Measurements from ENCODE around the gene GAS2L1. TPM values are rescaled to one million over a fixed set of nuclear protein-coding genes. Genes with fewer than 3 reads are reported as not detected.

The GAS2L1 gene
- total RNA-seq, 4 donors from 2014 or later = 49.0 to 94.8 (median 85.4) TPM

DNA sequence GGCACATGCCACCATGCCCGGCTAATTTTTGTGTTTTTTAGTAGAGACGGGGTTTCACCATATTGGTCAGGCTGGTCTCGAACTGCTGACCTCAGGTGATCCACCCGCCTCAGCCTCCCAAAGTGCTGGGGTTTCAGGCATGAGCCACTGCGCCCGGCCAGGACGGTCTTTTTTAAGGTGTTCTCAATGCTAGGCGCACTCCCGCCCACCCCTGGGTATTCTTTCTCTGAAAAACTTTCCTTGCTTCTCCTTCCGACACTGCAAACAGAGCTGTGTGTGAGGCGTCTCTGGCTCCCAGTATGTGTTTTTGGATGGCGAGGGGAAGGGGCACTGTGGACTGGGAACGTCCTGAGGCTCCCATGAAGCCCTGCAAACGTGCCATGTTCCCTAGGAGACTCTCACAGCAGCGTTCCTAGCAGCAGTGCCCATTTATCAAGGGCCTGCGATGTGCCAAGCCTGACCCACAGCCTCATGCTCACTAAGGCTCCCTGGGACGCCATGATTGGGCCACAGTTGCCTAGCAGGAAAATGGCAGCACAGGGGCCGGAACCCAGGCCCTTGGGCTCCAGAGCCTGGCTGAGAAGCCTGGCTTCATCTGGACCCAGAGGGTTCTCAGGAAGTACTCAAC, 11.5 kb downstream of the GAS2L1 start:
- 92% methylated on average over 12 of the region's 18 CpGs for WGBS
- Histone ChIP-seq H3K4me3 (no peak overlapping the region), H3K9me3 (no peaks in the 10 kb centered on the region), H3K27ac (no peak overlapping the region), H3K27me3 (peaks cover 30% of the 10 kb centered on the region), H3K4me1 (peaks cover 29% of the 10 kb centered on the region), H3K36me3 (no peaks in the 10 kb centered on the region)
- TF ChIP-seq EP300 (IDR thresholded peaks at IDR 0.05) (no peak), POLR2A (IDR thresholded peaks at IDR 0.05) (no peak), POLR2AphosphoS5 (IDR thresholded peaks at IDR 0.05) (no peak)
- TF ChIP-seq, protein P1, sequence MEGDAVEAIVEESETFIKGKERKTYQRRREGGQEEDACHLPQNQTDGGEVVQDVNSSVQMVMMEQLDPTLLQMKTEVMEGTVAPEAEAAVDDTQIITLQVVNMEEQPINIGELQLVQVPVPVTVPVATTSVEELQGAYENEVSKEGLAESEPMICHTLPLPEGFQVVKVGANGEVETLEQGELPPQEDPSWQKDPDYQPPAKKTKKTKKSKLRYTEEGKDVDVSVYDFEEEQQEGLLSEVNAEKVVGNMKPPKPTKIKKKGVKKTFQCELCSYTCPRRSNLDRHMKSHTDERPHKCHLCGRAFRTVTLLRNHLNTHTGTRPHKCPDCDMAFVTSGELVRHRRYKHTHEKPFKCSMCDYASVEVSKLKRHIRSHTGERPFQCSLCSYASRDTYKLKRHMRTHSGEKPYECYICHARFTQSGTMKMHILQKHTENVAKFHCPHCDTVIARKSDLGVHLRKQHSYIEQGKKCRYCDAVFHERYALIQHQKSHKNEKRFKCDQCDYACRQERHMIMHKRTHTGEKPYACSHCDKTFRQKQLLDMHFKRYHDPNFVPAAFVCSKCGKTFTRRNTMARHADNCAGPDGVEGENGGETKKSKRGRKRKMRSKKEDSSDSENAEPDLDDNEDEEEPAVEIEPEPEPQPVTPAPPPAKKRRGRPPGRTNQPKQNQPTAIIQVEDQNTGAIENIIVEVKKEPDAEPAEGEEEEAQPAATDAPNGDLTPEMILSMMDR (IDR thresholded peaks at IDR 0.05) = no peak
- no peak for DNase-seq (ENCODE audit: low spot score in 2 of 2)

DNA sequence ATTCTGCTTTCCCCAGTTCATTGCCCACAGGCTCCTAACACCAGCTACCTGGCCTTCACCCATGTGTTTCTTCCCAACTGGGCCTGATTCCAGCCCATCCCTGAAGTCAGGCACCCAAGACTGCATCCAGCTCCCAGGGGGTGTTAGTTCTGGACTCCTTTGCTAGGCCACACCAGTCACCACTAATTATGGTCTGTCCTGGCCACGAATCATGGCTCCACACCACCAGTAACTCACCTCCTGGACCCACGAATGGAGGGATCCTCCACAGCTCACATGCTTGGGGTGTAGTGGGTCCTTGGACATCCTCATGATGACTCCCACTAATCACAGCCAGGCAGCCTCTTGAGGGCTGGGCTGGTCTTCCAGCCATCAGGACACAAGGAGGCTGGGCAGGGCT, 12.6 kb downstream of the GAS2L1 start:
- no peaks in the 10 kb centered on the region for H3K9me3 ChIP-seq
- no peak for TF ChIP-seq POLR2AphosphoS5 (IDR thresholded peaks at IDR 0.05)
- TF ChIP-seq, protein P1 (IDR thresholded peaks at IDR 0.05) = no peak
- TF ChIP-seq EP300 (IDR thresholded peaks at IDR 0.05) = no peak
- no peak for TF ChIP-seq POLR2A (IDR thresholded peaks at IDR 0.05)
- no peaks in the 10 kb centered on the region for H3K36me3 ChIP-seq
- WGBS = 100% methylated on average over 1 of the region's 2 CpGs
- peaks cover 21% of the 10 kb centered on the region for H3K27me3 ChIP-seq
- DNase-seq (ENCODE audit: low spot score in 2 of 2) = no peak
- H3K4me1 ChIP-seq = peaks cover 18% of the 10 kb centered on the region
- H3K27ac ChIP-seq = no peak overlapping the region
- no peak overlapping the region for H3K4me3 ChIP-seq

DNA sequence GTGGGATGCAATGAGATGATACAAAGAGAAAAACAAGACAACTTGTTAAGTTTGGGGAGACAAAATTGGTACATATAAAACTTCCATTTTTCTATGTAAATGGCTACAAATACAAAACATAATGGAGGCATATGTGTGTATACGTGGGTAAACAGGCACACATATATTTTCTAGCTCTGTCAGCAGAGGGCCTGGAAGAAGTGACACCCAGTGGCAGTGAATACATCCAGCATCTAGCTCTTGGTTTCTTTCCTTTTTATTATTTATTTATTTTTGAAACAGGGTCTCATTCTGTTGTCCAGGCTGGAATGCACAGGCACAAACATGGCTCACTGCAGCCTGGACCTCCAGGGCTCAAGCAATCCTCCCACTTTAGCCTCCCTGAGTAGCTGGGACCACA, 14.1 kb downstream of the GAS2L1 start:
- TF ChIP-seq POLR2A (IDR thresholded peaks at IDR 0.05) (no peak), POLR2AphosphoS5 (IDR thresholded peaks at IDR 0.05) (no peak), EP300 (IDR thresholded peaks at IDR 0.05) (no peak)
- TF ChIP-seq, protein P1 (IDR thresholded peaks at IDR 0.05) = no peak
- Histone ChIP-seq H3K27me3 (peaks cover 6% of the 10 kb centered on the region), H3K27ac (no peak overlapping the region), H3K9me3 (no peaks in the 10 kb centered on the region), H3K4me3 (no peak overlapping the region), H3K36me3 (no peaks in the 10 kb centered on the region), H3K4me1 (peaks cover 3% of the 10 kb centered on the region)
- WGBS = 68% methylated on average over 1 of the region's 1 CpG
- no peak for DNase-seq (ENCODE audit: low spot score in 2 of 2)

DNA sequence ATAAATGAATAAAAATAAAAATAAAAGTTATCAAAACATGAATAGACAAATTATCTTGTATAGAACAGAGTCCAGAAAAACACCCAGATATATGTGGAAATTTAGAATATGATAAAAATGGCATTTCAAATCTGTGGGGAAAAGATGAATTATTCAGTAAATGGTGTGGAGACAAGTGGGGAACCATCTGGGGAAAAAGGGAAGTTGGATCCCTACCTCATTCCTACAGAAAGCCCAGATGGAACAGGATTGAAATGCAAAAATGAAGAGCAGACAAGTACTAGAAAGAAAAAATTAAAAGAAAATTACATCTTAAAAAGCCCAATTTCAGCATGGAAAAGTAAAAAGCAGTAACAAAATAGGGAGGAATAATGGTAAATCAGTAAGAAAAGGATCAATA, 17.2 kb downstream of the GAS2L1 start:
- no peak for DNase-seq (ENCODE audit: low spot score in 2 of 2)
- Histone ChIP-seq H3K4me1 (no peaks in the 10 kb centered on the region), H3K27ac (no peak overlapping the region), H3K36me3 (peaks cover 17% of the 10 kb centered on the region), H3K27me3 (no peaks in the 10 kb centered on the region), H3K9me3 (no peaks in the 10 kb centered on the region), H3K4me3 (no peak overlapping the region)
- TF ChIP-seq POLR2AphosphoS5 (IDR thresholded peaks at IDR 0.05) (no peak), POLR2A (IDR thresholded peaks at IDR 0.05) (no peak), EP300 (IDR thresholded peaks at IDR 0.05) (no peak)
- TF ChIP-seq, protein P1 (IDR thresholded peaks at IDR 0.05) = no peak

DNA sequence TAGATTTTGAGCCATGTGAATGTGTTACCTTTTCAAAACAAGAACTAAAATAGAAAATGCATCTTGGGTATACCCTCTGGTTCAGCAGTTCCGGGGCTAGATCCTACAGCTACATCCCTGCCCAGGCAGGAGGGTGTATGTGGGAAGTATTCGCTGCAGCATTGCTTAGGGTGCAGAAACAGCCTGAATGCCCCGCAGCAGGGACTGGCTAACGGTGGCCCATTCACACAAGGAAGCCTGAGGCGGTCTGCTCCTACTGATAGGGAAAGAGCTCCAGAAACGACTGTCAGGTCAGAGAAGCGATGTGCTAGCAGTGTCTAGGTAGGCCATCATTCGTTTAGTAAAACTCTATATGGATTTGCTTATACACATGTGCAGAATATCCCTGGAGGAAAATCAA, 18.9 kb downstream of the GAS2L1 start:
- H3K9me3 ChIP-seq = no peaks in the 10 kb centered on the region
- no peaks in the 10 kb centered on the region for H3K4me1 ChIP-seq
- WGBS = 75% methylated on average over 8 of the region's 8 CpGs
- no peaks in the 10 kb centered on the region for H3K27me3 ChIP-seq
- no peak for DNase-seq (ENCODE audit: low spot score in 2 of 2)
- no peak for TF ChIP-seq POLR2A (IDR thresholded peaks at IDR 0.05)
- TF ChIP-seq EP300 (IDR thresholded peaks at IDR 0.05) = no peak
- TF ChIP-seq, protein P1 (IDR thresholded peaks at IDR 0.05) = no peak
- TF ChIP-seq POLR2AphosphoS5 (IDR thresholded peaks at IDR 0.05) = no peak
- H3K27ac ChIP-seq = no peak overlapping the region
- no peak overlapping the region for H3K4me3 ChIP-seq
- peaks cover 35% of the 10 kb centered on the region for H3K36me3 ChIP-seq
